ENCODE results near the gene LRP1B. TPM values are rescaled to one million over a fixed set of nuclear protein-coding genes. Genes with fewer than 3 reads are reported as not detected.

Gene LRP1B
- total and polyA plus RNA-seq, 2 experiments from 2014 or later, result not detected

DNA sequence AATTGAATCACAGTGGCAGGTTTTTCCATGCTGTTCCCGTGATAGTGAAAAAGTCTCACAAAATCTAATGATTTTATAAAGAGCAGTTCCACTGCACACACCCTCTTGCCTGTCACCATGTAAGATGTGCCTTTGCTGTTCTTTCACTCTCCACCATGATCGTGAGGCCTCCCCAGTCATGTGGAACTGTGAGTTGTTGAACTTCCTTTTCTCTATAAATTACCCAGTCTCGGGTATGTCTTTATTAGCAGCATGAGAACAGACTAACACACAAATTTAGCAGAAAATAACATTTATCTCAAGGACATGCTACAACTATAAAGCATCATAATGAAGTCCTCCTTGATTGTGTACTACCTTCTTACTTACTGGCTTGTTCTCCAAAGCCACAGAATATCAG, 1526.0 kb downstream of the LRP1B start:
- Histone ChIP-seq H3K27me3 (replicated peaks; ENCODE audit: insufficient read depth) (no peaks in the 10 kb centered on the region), H3K4me3 (no peak overlapping the region), H4K20me1 (ENCODE audit: insufficient read depth) (no peaks in the 10 kb centered on the region), H3K36me3 (ENCODE audit: low read depth) (no peaks in the 10 kb centered on the region), H3K27ac (no peak overlapping the region), H3K9ac (no peak overlapping the region), H3F3A (ENCODE audit: insufficient read depth) (no peaks in the 10 kb centered on the region), H2AFZ (no peak overlapping the region), H3K9me2 (ENCODE audit: insufficient read depth) (no peaks in the 10 kb centered on the region), H3K4me2 (ENCODE audit: unreplicated experiment) (no peak overlapping the region), H3K79me2 (ENCODE audit: insufficient read depth) (no peaks in the 10 kb centered on the region), H3K9me3 (ENCODE audit: low read depth) (no peaks in the 10 kb centered on the region), H3K4me1 (ENCODE audit: insufficient read depth) (no peaks in the 10 kb centered on the region)
- WGBS, 2 experiments (ENCODE audit: low coverage in 1 of 2, low lambda C conversion rate in 2 of 2, missing lambda C conversion rate in 2 of 2), result 60 to 68% methylated on average over 3 of the region's 3 CpGs
- TF ChIP-seq EZH2phosphoT487 (IDR thresholded peaks at IDR 0.05; ENCODE audit: insufficient read depth, low read depth) (no peak), EZH2 (IDR thresholded peaks at IDR 0.05; ENCODE audit: insufficient read depth, poor library complexity, severe bottlenecking) (no peak)
- no peak for DNase-seq
- in situ Hi-C loops (cut with MboI), result no loop called here

GRCh38 chr2:140604096-140604495, 1526.7 kb downstream of the LRP1B start:
- in situ Hi-C loops (cut with MboI), result no loop called here
- H3K4me3 ChIP-seq, result no peak overlapping the region
- H3K9me3 ChIP-seq (ENCODE audit: low read depth), result no peaks in the 10 kb centered on the region
- H3K27ac ChIP-seq, result no peak overlapping the region
- no peak for DNase-seq
- no peaks in the 10 kb centered on the region for H3K36me3 ChIP-seq (ENCODE audit: low read depth)
- no peaks in the 10 kb centered on the region for H3K79me2 ChIP-seq (ENCODE audit: insufficient read depth)
- no peaks in the 10 kb centered on the region for H3K4me1 ChIP-seq (ENCODE audit: insufficient read depth)
- no peak overlapping the region for H2AFZ ChIP-seq
- H3K4me2 ChIP-seq (ENCODE audit: unreplicated experiment), result no peak overlapping the region
- no peaks in the 10 kb centered on the region for H3F3A ChIP-seq (ENCODE audit: insufficient read depth)
- no peak overlapping the region for H3K9ac ChIP-seq
- WGBS, 2 experiments (ENCODE audit: low coverage in 1 of 2, low lambda C conversion rate in 2 of 2, missing lambda C conversion rate in 2 of 2), result 33 to 62% methylated on average over 1 of the region's 1 CpG
- no peak for TF ChIP-seq EZH2phosphoT487 (IDR thresholded peaks at IDR 0.05; ENCODE audit: insufficient read depth, low read depth)
- no peak for TF ChIP-seq EZH2 (IDR thresholded peaks at IDR 0.05; ENCODE audit: insufficient read depth, poor library complexity, severe bottlenecking)
- H3K27me3 ChIP-seq (replicated peaks; ENCODE audit: insufficient read depth), result no peaks in the 10 kb centered on the region
- H4K20me1 ChIP-seq (ENCODE audit: insufficient read depth), result no peaks in the 10 kb centered on the region
- H3K9me2 ChIP-seq (ENCODE audit: insufficient read depth), result no peaks in the 10 kb centered on the region

GRCh38 chr2:140603416-140603815, 1527.4 kb downstream of the LRP1B start:
- in situ Hi-C loops (cut with MboI), result no loop called here
- no peak overlapping the region for H3K4me3 ChIP-seq

DNA sequence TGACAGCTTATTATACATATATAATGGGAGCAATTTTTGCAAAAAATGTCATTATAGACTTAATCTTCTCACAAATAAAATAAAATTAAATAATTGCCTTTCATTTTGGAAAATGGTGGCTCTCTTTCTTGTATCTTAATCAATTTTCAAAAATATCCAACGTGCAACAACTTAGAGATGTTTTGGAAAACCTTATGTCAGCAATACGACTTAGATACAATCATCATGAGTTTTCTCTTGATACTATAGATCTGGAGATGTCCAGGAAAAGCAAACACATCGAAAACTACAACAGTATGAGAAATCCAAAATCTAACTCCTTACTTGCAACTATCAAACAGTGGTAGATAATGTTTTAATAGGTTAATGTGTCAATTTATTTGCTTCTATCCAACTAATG, 1529.0 kb downstream of the LRP1B start:
- Histone ChIP-seq H3K27me3 (replicated peaks; ENCODE audit: insufficient read depth) (no peaks in the 10 kb centered on the region), H3K4me2 (ENCODE audit: unreplicated experiment) (no peak overlapping the region), H3K36me3 (ENCODE audit: low read depth) (no peaks in the 10 kb centered on the region), H3K9me2 (ENCODE audit: insufficient read depth) (no peaks in the 10 kb centered on the region), H3F3A (ENCODE audit: insufficient read depth) (no peaks in the 10 kb centered on the region), H3K79me2 (ENCODE audit: insufficient read depth) (no peaks in the 10 kb centered on the region), H3K4me1 (ENCODE audit: insufficient read depth) (no peaks in the 10 kb centered on the region), H3K4me3 (no peak overlapping the region), H3K9me3 (ENCODE audit: low read depth) (no peaks in the 10 kb centered on the region), H2AFZ (no peak overlapping the region), H3K9ac (no peak overlapping the region), H4K20me1 (ENCODE audit: insufficient read depth) (no peaks in the 10 kb centered on the region), H3K27ac (no peak overlapping the region)
- in situ Hi-C loops (cut with MboI), result no loop called here
- TF ChIP-seq EZH2 (IDR thresholded peaks at IDR 0.05; ENCODE audit: insufficient read depth, poor library complexity, severe bottlenecking) (no peak), EZH2phosphoT487 (IDR thresholded peaks at IDR 0.05; ENCODE audit: insufficient read depth, low read depth) (no peak)
- no peak for DNase-seq
- WGBS, 2 experiments (ENCODE audit: low coverage in 1 of 2, low lambda C conversion rate in 2 of 2, missing lambda C conversion rate in 2 of 2), result 45 to 48% methylated on average over 3 of the region's 3 CpGs

More at GRCh38 chr2:140603416-140603815, 1527.4 kb downstream of the LRP1B start:
- DNase-seq, result no peak
- H3K27ac ChIP-seq, result no peak overlapping the region
- H3K79me2 ChIP-seq (ENCODE audit: insufficient read depth), result no peaks in the 10 kb centered on the region
- H3K9ac ChIP-seq, result no peak overlapping the region
- WGBS, 2 experiments (ENCODE audit: low coverage in 1 of 2, low lambda C conversion rate in 2 of 2, missing lambda C conversion rate in 2 of 2), result 59 to 71% methylated on average over 4 of the region's 4 CpGs
- H3F3A ChIP-seq (ENCODE audit: insufficient read depth), result no peaks in the 10 kb centered on the region
- no peak overlapping the region for H2AFZ ChIP-seq
- no peaks in the 10 kb centered on the region for H3K4me1 ChIP-seq (ENCODE audit: insufficient read depth)
- no peaks in the 10 kb centered on the region for H3K9me2 ChIP-seq (ENCODE audit: insufficient read depth)
- no peaks in the 10 kb centered on the region for H4K20me1 ChIP-seq (ENCODE audit: insufficient read depth)
- no peaks in the 10 kb centered on the region for H3K9me3 ChIP-seq (ENCODE audit: low read depth)
- no peaks in the 10 kb centered on the region for H3K36me3 ChIP-seq (ENCODE audit: low read depth)
- no peak overlapping the region for H3K4me2 ChIP-seq (ENCODE audit: unreplicated experiment)
- no peak for TF ChIP-seq EZH2phosphoT487 (IDR thresholded peaks at IDR 0.05; ENCODE audit: insufficient read depth, low read depth)
- no peak for TF ChIP-seq EZH2 (IDR thresholded peaks at IDR 0.05; ENCODE audit: insufficient read depth, poor library complexity, severe bottlenecking)
- no peaks in the 10 kb centered on the region for H3K27me3 ChIP-seq (replicated peaks; ENCODE audit: insufficient read depth)

DNA sequence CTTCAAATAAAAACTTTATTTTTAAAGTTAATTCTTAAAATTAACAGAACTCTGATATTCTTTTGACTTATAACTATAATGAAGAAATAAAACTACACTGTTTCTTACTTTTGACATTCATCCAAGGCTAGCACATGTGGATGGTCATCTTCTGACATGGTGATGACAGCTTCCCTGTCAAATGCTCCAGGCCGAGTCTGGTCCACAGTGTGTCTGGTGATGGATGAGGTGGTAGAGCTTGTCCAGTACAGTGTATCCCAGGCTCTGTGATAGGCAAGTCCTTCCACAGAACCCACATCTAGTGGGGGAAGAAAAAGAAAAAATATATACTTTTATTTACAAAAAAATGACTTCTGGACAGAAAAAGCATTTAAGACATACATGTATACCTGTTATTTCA, 1529.5 kb downstream of the LRP1B start:
- Histone ChIP-seq H3K4me2 (ENCODE audit: unreplicated experiment) (no peak overlapping the region), H3K4me3 (no peak overlapping the region), H4K20me1 (ENCODE audit: insufficient read depth) (no peaks in the 10 kb centered on the region), H3K9me3 (ENCODE audit: low read depth) (no peaks in the 10 kb centered on the region), H3K27me3 (replicated peaks; ENCODE audit: insufficient read depth) (no peaks in the 10 kb centered on the region), H3F3A (ENCODE audit: insufficient read depth) (no peaks in the 10 kb centered on the region), H2AFZ (no peak overlapping the region), H3K27ac (no peak overlapping the region), H3K9me2 (ENCODE audit: insufficient read depth) (no peaks in the 10 kb centered on the region), H3K79me2 (ENCODE audit: insufficient read depth) (no peaks in the 10 kb centered on the region), H3K36me3 (ENCODE audit: low read depth) (no peaks in the 10 kb centered on the region), H3K4me1 (ENCODE audit: insufficient read depth) (no peaks in the 10 kb centered on the region), H3K9ac (no peak overlapping the region)
- DNase-seq, result no peak
- in situ Hi-C loops (cut with MboI), result no loop called here
- no peak for TF ChIP-seq EZH2 (IDR thresholded peaks at IDR 0.05; ENCODE audit: insufficient read depth, poor library complexity, severe bottlenecking)
- no peak for TF ChIP-seq EZH2phosphoT487 (IDR thresholded peaks at IDR 0.05; ENCODE audit: insufficient read depth, low read depth)
- WGBS, 2 experiments (ENCODE audit: low coverage in 1 of 2, low lambda C conversion rate in 2 of 2, missing lambda C conversion rate in 2 of 2), result 0 to 8% methylated on average over 1 of the region's 1 CpG
